NB4 (cell line): ENCODE measurements around the gene QSER1.
"Not testable (repeated sequence)": the region's sequence is repeated elsewhere in the genome, so short reads cannot be mapped to it uniquely, and the experiment has no call there.

Experiments used
- DNase-seq: peaks from one replicate; pipeline ENCODE4 v3.0.0; 2010; ENCODE audit warnings: low read depth
- H3K4me3 ChIP-seq: one replicate; pipeline ENCODE4 v1.5.1; 2011; ENCODE audit warnings: mild to moderate bottlenecking, low read depth, low read length, moderate library complexity
- MYC ChIP-seq: IDR thresholded peaks from 2 replicates; pipeline ENCODE4 v1.6.1; 2011; ENCODE audit warnings: low read depth, low read length
- POLR2A ChIP-seq: IDR thresholded peaks from 2 replicates; pipeline ENCODE4 v1.6.1; 2011; ENCODE audit warnings: mild to moderate bottlenecking; ENCODE audit not compliant: insufficient read length; ENCODE audit errors: extremely low read depth
- TF ChIP-seq, protein P1 (sequence below): IDR thresholded peaks from one replicate; pipeline ENCODE4 v1.5.1; 2012; ENCODE audit warnings: low read depth, low read length
- TF ChIP-seq, protein P2 (sequence below): IDR thresholded peaks from 2 replicates; pipeline ENCODE4 v1.6.1; 2011; ENCODE audit warnings: low read depth, low read length

The QSER1 gene

DNA sequence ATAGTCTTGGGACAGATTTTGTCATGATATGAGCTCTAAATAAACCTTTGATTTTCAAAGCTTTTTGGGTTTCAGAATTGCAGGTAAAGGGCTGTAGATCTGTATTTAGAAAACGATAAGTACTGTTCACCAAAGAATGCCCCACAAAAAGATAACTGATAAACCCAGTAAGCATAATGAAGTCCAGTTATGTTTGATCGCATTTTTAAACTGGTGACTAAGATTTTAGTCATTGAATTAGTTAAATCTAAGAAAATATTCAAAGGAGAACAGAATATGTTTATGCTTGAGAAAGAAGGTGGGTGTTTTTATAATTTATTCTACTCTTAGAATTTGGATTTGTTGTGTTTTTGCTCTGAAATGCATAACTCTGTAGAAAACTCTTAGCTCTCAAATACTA is 134.6 kb downstream of the QSER1 start:
- TF ChIP-seq MYC: no peak
- TF ChIP-seq, protein P1, sequence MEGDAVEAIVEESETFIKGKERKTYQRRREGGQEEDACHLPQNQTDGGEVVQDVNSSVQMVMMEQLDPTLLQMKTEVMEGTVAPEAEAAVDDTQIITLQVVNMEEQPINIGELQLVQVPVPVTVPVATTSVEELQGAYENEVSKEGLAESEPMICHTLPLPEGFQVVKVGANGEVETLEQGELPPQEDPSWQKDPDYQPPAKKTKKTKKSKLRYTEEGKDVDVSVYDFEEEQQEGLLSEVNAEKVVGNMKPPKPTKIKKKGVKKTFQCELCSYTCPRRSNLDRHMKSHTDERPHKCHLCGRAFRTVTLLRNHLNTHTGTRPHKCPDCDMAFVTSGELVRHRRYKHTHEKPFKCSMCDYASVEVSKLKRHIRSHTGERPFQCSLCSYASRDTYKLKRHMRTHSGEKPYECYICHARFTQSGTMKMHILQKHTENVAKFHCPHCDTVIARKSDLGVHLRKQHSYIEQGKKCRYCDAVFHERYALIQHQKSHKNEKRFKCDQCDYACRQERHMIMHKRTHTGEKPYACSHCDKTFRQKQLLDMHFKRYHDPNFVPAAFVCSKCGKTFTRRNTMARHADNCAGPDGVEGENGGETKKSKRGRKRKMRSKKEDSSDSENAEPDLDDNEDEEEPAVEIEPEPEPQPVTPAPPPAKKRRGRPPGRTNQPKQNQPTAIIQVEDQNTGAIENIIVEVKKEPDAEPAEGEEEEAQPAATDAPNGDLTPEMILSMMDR: no peak
- TF ChIP-seq POLR2A: no peak
- TF ChIP-seq, protein P2, sequence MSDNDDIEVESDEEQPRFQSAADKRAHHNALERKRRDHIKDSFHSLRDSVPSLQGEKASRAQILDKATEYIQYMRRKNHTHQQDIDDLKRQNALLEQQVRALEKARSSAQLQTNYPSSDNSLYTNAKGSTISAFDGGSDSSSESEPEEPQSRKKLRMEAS: no peak

DNA sequence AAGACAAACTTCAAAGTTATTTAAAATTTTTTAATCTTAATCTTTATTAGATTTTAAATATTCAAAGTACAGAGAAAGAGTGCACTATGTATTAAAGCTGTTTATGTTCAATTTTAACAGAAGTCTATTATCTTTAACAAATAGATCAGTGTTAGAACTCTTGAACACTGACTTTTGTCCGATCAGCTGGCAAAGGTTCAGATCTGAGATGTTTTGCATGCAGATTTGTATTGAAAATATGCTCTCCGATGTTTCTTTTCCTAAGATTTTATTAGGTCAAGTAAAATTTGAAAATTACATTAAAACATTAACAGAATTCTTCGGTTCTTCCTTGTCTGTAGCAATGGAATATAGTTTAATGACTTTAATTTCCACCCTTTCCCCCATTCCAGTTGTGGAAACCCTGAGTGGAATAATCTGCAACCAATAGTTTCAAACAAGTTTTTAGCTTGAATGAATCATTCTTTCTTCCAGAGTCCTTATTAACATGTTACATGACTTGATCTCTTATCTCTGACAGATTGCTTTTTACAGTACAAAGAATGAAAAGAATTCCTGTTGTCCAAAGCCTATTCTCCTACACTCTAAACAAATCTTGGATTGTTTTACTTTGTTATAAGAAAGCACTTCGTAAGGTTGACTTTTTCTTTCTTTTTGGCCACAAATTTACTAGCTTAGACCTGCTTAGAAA is 135.4 kb downstream of the QSER1 start:
- TF ChIP-seq, protein P2: no peak
- TF ChIP-seq POLR2A: no peak
- TF ChIP-seq, protein P1: no peak
- TF ChIP-seq MYC: no peak
- H3K4me3 ChIP-seq: no peak overlapping the region
- no peak for DNase-seq

More for the DNA sequence above, 134.6 kb downstream of the QSER1 start:
- H3K4me3 ChIP-seq: no peak overlapping the region
- no peak for DNase-seq

DNA sequence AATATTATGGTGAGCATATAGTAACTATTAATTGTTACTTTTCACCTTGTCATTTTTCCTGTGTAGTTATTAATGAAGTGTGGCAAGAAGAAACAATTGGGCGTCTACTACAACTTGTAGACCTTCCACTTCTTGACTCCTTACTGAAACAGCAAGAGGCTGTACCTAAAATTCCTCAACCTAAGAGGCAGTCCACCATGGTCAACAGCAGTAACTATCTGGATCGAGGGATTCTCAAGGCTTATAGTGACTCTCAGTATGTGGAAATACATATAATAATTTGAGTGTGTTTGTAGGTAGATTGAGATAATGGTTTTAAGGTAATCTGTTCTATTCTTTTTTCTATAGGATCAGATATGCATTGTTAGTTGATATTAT is 135.9 kb downstream of the QSER1 start:
- DNase-seq: no peak
- H3K4me3 ChIP-seq: no peak overlapping the region
- TF ChIP-seq MYC: no peak
- TF ChIP-seq, protein P2: no peak
- no peak for TF ChIP-seq POLR2A
- TF ChIP-seq, protein P1: no peak

DNA sequence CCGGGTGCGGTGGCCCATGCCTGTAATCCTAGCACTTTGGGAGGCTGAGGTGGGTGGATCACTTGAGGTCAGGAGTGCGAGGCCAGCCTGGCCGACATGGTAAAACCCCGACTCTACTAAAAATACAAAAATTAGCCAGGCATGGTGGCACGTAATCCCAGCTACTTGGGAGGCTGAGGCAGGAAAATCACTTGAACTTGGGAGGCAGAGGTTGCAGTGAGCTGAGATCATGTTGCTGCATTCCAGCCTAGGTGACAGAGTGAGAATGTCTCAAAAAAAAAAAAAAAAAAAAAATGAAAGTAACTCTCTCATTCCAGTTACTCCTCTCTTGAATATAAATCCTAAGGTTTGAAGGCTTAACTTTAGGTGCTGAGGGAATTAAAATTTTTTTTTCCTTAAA is 136.6 kb downstream of the QSER1 start:
- H3K4me3 ChIP-seq, DNase-seq: not testable (repeated sequence)
